ENCODE measurements around the gene VIT.

The VIT gene

DNA sequence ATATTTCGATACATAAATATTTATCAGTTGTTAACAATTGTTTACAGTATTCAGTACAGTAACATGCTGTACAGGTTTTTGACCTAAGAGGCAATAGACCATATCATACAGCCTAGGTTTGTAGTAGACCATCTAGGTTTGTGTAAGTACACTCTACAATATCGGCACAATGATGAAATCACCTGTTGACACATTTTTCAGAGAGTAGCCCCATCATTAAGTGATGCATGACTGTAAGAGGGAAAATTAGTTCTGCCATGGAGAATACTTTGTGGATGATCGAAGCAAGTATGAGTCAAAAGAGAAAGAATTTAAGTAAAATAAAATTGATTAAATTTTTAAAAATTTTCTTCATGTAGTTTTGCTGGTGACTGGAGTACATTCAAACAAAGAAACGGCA is 32.6 kb downstream of the VIT start:
- in situ Hi-C loops (cut with MboI; ENCODE audit: low pct_unique_long_range_greater_than_20kb, low sequenced_read_pairs, unreplicated experiment): no loop called here
- no peak for DNase-seq (ENCODE audit: low spot score)
- TF ChIP-seq, protein P1, sequence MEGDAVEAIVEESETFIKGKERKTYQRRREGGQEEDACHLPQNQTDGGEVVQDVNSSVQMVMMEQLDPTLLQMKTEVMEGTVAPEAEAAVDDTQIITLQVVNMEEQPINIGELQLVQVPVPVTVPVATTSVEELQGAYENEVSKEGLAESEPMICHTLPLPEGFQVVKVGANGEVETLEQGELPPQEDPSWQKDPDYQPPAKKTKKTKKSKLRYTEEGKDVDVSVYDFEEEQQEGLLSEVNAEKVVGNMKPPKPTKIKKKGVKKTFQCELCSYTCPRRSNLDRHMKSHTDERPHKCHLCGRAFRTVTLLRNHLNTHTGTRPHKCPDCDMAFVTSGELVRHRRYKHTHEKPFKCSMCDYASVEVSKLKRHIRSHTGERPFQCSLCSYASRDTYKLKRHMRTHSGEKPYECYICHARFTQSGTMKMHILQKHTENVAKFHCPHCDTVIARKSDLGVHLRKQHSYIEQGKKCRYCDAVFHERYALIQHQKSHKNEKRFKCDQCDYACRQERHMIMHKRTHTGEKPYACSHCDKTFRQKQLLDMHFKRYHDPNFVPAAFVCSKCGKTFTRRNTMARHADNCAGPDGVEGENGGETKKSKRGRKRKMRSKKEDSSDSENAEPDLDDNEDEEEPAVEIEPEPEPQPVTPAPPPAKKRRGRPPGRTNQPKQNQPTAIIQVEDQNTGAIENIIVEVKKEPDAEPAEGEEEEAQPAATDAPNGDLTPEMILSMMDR (IDR thresholded peaks at IDR 0.05; ENCODE audit: extremely low read depth, insufficient read depth, missing control alignments): no peak

DNA sequence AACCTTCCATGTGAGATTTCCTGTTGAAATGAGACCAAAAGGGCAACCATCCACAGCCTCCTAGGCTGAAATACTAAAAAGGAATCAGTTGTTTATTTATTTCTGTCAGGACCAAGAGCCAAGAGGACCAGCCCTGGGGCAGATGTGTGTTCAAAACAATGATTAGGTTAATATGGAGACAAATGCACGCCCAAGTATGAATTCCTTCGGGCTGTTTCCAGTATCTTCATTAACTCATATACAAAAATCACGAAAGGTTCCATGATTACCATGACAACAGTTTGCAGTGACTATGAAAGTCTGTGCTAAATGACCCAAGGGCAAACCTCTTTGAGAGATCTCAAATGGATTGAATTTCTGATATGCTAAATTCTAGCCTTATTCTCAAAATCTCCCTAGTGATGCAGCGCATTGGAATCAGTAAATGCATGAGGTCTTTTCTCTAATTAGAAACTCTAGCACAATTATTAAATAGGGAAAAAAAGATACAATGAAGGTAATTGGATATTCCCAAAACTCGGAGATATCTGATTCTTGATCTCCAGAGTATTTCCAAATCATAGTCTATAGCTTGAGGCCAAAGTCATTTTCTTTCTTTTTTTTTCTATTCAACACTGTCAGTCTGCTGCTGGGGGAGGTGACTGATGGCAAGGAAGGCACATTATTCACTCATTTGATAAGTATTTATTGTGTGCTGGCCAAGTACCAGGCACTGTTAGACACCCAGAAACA is 35.6 kb downstream of the VIT start:
- in situ Hi-C loops (cut with MboI; ENCODE audit: low pct_unique_long_range_greater_than_20kb, low sequenced_read_pairs, unreplicated experiment): no loop called here
- DNase-seq (ENCODE audit: low spot score): no peak
- TF ChIP-seq, protein P1 (IDR thresholded peaks at IDR 0.05; ENCODE audit: extremely low read depth, insufficient read depth, missing control alignments): no peak

DNA sequence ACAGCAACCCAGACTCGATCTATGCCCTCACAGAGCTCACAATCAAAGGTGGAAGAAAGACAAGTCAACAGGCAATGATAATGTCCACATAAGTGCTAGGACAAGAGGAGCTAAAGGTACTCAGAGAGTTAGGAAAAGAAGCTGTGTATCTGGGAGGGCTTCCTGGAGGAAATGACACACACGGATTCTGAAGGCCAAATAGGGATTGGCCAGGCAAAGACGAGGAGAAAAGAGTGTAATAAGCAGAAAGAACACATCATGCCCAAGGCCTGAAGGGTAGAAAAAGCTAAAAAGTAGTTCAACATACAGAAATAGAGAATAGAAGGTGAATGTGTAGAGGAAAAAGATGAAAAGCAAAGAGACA is 36.1 kb downstream of the VIT start:
- in situ Hi-C loops (cut with MboI; ENCODE audit: low pct_unique_long_range_greater_than_20kb, low sequenced_read_pairs, unreplicated experiment): no loop called here
- DNase-seq (ENCODE audit: low spot score): no peak
- TF ChIP-seq, protein P1 (IDR thresholded peaks at IDR 0.05; ENCODE audit: extremely low read depth, insufficient read depth, missing control alignments): no peak

DNA sequence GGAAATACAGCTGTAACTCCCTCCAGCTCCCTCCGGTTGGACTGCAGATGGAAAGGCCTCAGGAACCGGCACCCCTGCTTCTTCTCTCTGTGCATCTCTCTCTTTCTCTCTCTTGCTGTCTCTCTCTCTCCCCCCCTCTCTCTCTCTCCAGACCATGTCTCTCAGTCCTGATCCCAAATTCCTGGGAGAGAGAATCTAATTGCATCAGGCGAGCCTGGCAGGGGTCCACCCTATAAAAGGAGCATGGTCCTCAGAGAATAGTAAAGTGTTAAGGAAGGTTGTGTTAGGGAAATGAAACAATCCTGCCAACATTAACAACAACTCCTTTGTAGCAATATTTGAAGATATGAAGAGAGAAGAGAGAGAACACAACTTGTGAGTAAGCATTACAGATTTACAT is 36.7 kb downstream of the VIT start:
- in situ Hi-C loops (cut with MboI; ENCODE audit: low pct_unique_long_range_greater_than_20kb, low sequenced_read_pairs, unreplicated experiment): no loop called here
- DNase-seq (ENCODE audit: low spot score): no peak
- TF ChIP-seq, protein P1 (IDR thresholded peaks at IDR 0.05; ENCODE audit: extremely low read depth, insufficient read depth, missing control alignments): no peak

DNA sequence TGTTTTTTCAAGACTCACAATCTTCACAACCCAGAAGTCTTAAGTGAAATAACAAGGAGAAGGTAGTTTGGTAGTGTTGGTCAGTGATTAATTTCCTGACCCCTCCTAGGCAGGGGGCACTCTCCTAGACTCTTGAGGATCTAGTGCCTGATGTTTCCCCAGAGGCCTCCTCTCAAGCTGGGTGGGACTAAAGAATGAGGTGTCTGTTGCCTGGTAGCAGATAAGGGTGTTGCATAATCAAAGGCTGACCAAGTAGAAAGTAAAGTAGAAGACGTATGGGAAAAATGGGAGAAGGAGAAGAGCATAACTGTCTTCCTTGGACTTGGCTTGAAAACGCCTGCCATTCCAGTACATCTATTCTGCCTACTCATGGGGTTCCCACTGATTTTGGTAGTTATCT is 37.8 kb downstream of the VIT start:
- TF ChIP-seq, protein P1 (IDR thresholded peaks at IDR 0.05; ENCODE audit: extremely low read depth, insufficient read depth, missing control alignments): no peak
- in situ Hi-C loops (cut with MboI; ENCODE audit: low pct_unique_long_range_greater_than_20kb, low sequenced_read_pairs, unreplicated experiment): no loop called here
- no peak for DNase-seq (ENCODE audit: low spot score)

DNA sequence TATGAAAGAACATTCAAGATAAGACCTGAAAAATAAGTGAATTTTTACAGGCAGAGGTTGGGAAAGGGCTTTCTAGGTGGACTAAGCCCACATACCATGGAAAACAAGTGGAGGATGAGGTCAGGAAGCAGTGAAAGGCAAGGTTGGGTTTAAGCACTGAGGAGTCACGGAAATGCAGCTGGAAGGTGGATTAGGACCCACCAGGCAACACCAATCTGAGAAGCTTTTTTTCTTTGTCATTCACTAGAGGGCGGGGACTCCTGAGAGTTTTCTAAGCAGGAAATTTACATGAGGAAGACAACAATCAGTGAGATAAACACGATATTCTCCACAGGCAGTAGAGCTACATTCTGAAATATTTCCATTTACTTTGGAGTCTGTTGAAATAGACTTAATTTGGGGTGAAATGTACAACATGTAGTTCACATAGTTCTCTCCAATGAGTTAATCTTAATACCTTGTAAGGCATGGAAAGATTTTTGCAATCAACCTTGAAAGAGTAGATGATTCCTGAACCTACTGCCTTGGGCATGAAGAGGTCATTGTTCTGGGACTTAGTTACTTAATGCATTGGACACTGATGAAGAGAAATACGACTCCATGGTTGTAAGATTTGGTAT is 40.7 kb downstream of the VIT start:
- no peak for DNase-seq (ENCODE audit: low spot score)
- TF ChIP-seq, protein P1 (IDR thresholded peaks at IDR 0.05; ENCODE audit: extremely low read depth, insufficient read depth, missing control alignments): no peak
- in situ Hi-C loops (cut with MboI; ENCODE audit: low pct_unique_long_range_greater_than_20kb, low sequenced_read_pairs, unreplicated experiment): no loop called here

Measured in GM13977 (cell line).